Kidney (tissue), 14 donors: ENCODE results near the gene HAPSTR1. TPM values are rescaled to one million over a fixed set of nuclear protein-coding genes. Genes with fewer than 3 reads are reported as not detected.

ENCODE experiments used
- DNase-seq, 5 donors: peaks; one replicate each; pipeline ENCODE4 v3.0.0-alpha.2; 2013 to 2020
- FAIRE-seq: peaks from 2 replicates; lab custom pipeline; 2012; peaks lifted over from hg19 to GRCh38; lab: Jason Lieb, UNC
- H3K27ac ChIP-seq, 2 donors: one replicate each; pipeline ENCODE4 v1.7.0; 2013; ENCODE audit warnings: low read depth in 2 of 2, low read length in 2 of 2, inconsistent platforms in 1 of 2
- H3K27me3 ChIP-seq: one replicate; pipeline ENCODE4 v1.7.1; 2013; ENCODE audit warnings: low read length, inconsistent platforms; ENCODE audit not compliant: control insufficient read depth, insufficient read depth
- H3K36me3 ChIP-seq, 3 donors: one replicate each; pipeline versions ENCODE4 v1.7.0 to v1.7.1; 2013; ENCODE audit warnings: low read length in 3 of 3, control low read depth in 1 of 3, inconsistent platforms in 1 of 3; ENCODE audit not compliant: insufficient read depth in 3 of 3, control insufficient read depth in 2 of 3
- H3K4me1 ChIP-seq, 3 donors: one replicate each; pipeline versions ENCODE4 v1.7.0 to v1.7.1; 2013; ENCODE audit warnings: low read length in 3 of 3, inconsistent platforms in 1 of 3, low read depth in 1 of 3; ENCODE audit not compliant: control insufficient read depth in 2 of 3, insufficient read depth in 2 of 3
- H3K4me3 ChIP-seq, 3 donors: one replicate each; pipeline versions ENCODE4 v1.7.0 to v1.8.1; 2013; ENCODE audit warnings: low read length in 3 of 3, control low read depth in 1 of 3, inconsistent platforms in 1 of 3
- H3K9ac ChIP-seq, 3 donors: one replicate each; pipeline versions ENCODE4 v1.7.0 to v1.7.1; 2013; ENCODE audit warnings: low read length in 3 of 3, control low read depth in 1 of 3, inconsistent platforms in 1 of 3
- H3K9me3 ChIP-seq, 3 donors: one replicate each; pipeline versions ENCODE4 v1.7.0 to v1.7.1; 2013; ENCODE audit warnings: low read length in 3 of 3, control low read depth in 1 of 3, inconsistent platforms in 1 of 3; ENCODE audit not compliant: control insufficient read depth in 2 of 3, insufficient read depth in 1 of 3
- CTCF ChIP-seq: IDR thresholded peaks from 3 replicates; pipeline ENCODE4 v1.5.1; 2012; ENCODE audit warnings: mild to moderate bottlenecking, moderate library complexity, borderline replicate concordance; ENCODE audit not compliant: insufficient read depth; ENCODE audit errors: extremely low read depth
- intact Hi-C: fragments of 100-400 bp; cut with DNase I; formaldehyde crosslinking; loops from one replicate; pipeline ENCODE4 v1.11.1; 2022
- polyA plus RNA-seq: library from polyadenylated mRNA; stranded (reverse); fragments of 350-450 nt; fragmentation: Illumina TruSeq; extraction: RNeasy Lipid Tissue Mini Kit (QIAGEN cat#74804); gene quantifications from one replicate; pipeline ENCODE4 v1.2.3, GENCODE V29; 2014; ENCODE audit warnings: low read depth, low replicate concordance; ENCODE audit not compliant: insufficient read depth
- total RNA-seq: library from RNA; stranded (reverse); fragmentation: NEBNext Ultra II Directional; extraction: Animal tissue kit (Norgen Biotek cat#: 25700); gene quantifications from one replicate; pipeline ENCODE4 v1.2.1, GENCODE V29; 2021
- donor health status: control.
- donor health status: control.
- donor health status: control.
- donor health status: control.
- donor health status: control.
- donor health status: DM: yes; HTN: yes; CAD: no.
- donor health status: Normal renal cell carcinoma (clear cell type).

The HAPSTR1 gene
- total and polyA plus RNA-seq, 2 donors from 2014 or later: 14.7 to 77.0 TPM

- Histone ChIP-seq H3K4me3 (peak overlapping the region in 1 of 3 donors; percentile 22), H3K36me3 (peaks cover 0 to 10% (median 6%) of the 10 kb centered on the region in 3 donors), H3K27me3 (no peaks in the 10 kb centered on the region), H3K4me1 (peaks cover 0 to 41% (median 30%) of the 10 kb centered on the region in 3 donors), H3K27ac (no peak overlapping the region), H3K9ac (no peak overlapping the region), H3K9me3 (no peaks in the 10 kb centered on the region)
- intact Hi-C loops: no loop called here
- peak in 1 of 5 donors; percentile 21 for DNase-seq
- no peak for TF ChIP-seq CTCF
- FAIRE-seq: no peak
Measured at GRCh38 chr16:9097266-9098219, 6.1 kb downstream of the HAPSTR1 start.

DNA sequence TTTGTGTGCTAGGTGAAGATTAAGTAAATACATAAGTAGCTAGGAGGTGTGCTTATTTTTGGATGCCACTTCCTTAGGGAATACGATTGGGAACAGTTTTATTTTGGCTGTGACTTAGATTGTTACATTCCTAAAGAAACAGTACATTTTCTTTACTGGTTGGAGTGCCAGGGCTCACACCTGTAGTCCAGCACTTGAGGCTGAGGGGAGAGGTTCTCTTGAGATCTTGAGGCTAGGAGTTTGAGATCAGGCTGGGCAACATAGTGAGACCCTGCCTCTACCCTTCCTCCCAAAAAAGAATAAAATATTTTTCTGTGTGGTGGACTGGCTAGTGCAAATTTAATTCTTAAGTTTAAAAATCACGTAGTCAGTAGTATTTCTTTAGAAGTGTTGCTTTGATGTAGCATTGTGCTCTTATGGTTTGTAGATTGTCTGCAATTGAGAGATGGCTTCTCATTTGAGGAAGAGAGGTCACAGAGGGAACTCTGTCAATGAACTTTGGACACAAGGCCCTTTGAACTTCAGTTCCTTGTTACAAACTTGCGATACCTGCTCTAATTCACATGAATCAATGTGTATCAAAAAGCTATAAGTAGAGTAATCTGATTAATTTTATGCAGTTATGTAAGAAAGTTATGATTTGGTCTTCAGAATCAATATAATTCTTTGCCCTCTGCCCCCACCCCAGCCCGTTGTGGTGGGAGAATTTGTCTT lies 7.1 kb downstream of the HAPSTR1 start:
- DNase-seq: peak in 1 of 5 donors; percentile 13
- H3K27ac ChIP-seq: no peak overlapping the region
- no peaks in the 10 kb centered on the region for H3K27me3 ChIP-seq
- no peak for TF ChIP-seq CTCF
- H3K36me3 ChIP-seq: peaks cover 7 to 19% (median 9%) of the 10 kb centered on the region in 3 donors
- intact Hi-C loops: no loop called here
- no peaks in the 10 kb centered on the region for H3K9me3 ChIP-seq
- H3K4me1 ChIP-seq: peaks cover 0 to 49% (median 30%) of the 10 kb centered on the region in 3 donors
- no peak overlapping the region for H3K4me3 ChIP-seq
- no peak for FAIRE-seq
- no peak overlapping the region for H3K9ac ChIP-seq

GRCh38 chr16:9099131-9099625 lies 7.7 kb downstream of the HAPSTR1 start:
- peaks cover 10 to 23% (median 11%) of the 10 kb centered on the region in 3 donors for H3K36me3 ChIP-seq
- intact Hi-C loops: no loop called here
- DNase-seq (peak in 1 of 5 donors; percentile 29), FAIRE-seq (no peak)
- TF ChIP-seq CTCF: no peak
- no peak overlapping the region for H3K9ac ChIP-seq
- H3K27ac ChIP-seq: no peak overlapping the region
- no peaks in the 10 kb centered on the region for H3K9me3 ChIP-seq
- peak overlapping the region in 1 of 3 donors; percentile 18 for H3K4me3 ChIP-seq
- peaks cover 0 to 49% (median 32%) of the 10 kb centered on the region in 3 donors for H3K4me1 ChIP-seq
- H3K27me3 ChIP-seq: no peaks in the 10 kb centered on the region
